GM04504 (cell line): Measurements from ENCODE around the gene DNAH10.
A peak's percentile ranks its signal among the peaks of the same experiment; 100 is the strongest.
"Not testable (repeated sequence)": the region's sequence is repeated elsewhere in the genome, so short reads cannot be mapped to it uniquely, and the experiment has no call there.

Experiments used
- DNase-seq: peaks from one replicate; pipeline ENCODE4 v3.0.0-alpha.2; 2012; ENCODE audit warnings: low read depth

DNAH10 gene

DNA sequence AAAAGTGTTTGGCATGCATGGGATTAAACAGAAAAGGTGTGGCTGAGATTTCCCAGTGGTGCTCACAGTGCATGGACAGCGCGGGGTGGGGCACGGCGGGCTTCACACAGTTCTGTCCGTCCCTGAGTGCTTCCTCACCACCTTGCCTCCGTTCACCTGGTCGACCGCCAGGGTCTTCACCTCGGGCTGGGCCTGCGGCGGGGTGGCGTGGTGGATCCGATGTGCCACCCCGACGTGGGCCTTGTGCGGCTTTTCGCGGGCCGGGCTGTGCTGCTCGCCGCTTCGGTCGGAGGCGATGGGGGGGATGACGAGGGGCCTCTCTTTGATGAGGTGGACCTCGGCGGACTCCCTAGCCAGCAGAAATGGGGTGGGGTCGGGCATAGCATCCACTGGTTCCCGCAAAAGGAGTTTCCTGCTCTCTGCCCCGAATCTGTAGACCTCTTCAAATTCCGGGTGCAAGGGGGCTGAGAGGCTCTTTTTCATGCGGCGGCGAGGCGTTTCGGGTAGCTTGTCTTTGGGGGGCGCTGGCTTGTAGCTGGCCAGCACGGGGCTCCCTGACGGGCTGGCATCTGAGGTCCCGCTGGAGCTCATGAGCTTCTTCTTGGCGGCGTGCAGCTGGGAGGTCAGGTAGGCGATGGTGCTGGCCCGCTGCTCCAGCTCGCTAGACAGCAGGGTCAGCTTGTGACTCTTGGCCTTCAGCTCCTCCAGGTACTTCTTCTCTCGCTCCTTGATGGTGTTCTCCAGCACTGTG lies 175.0 kb downstream of the DNAH10 start:
- no peak for DNase-seq

DNA sequence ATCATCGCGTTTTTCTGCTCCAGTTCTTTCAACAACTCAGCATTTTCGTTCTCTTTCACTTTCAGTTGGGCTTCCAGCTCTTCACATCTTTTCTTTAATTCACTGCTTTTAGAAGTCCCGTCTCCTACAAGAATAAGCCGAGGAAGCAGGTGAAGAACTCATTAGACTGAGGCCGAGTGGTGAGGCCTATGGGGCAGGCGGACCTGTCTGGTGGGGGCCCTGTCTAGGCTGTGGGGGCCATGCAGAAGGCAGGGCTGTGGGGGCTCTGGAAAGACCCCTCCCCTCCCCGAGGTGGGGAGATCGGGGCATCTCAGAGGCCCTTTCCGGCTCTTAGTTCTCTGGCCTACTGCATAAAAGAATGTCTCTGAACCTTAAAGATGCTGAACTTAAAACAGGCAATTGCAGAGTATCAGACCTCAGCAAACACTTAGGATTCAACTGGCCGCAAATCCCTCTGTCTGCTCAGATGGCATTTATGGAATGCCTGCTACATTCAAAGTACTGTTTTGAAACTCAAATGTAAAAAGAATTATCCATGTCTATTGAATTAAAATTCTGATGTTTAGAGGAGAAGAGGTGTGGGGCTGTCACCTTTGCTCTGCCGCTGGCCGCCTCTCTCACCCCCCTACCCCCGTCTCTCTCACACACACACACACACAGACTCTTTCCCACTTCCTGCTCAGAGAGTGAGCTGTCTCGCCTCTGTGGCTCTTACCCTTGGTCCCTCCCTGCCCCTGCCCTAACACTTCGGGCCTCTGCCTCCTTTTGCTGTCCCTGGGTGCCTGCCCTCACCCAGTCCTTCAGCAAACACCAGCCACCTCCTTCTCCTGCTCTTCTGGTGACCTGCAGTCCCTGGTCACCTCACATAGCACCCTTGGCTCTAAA lies 175.8 kb downstream of the DNAH10 start:
- no peak for DNase-seq

- no peak for DNase-seq
Observed at GRCh38 chr12:123938679-123939480, 176.8 kb downstream of the DNAH10 start.

DNA sequence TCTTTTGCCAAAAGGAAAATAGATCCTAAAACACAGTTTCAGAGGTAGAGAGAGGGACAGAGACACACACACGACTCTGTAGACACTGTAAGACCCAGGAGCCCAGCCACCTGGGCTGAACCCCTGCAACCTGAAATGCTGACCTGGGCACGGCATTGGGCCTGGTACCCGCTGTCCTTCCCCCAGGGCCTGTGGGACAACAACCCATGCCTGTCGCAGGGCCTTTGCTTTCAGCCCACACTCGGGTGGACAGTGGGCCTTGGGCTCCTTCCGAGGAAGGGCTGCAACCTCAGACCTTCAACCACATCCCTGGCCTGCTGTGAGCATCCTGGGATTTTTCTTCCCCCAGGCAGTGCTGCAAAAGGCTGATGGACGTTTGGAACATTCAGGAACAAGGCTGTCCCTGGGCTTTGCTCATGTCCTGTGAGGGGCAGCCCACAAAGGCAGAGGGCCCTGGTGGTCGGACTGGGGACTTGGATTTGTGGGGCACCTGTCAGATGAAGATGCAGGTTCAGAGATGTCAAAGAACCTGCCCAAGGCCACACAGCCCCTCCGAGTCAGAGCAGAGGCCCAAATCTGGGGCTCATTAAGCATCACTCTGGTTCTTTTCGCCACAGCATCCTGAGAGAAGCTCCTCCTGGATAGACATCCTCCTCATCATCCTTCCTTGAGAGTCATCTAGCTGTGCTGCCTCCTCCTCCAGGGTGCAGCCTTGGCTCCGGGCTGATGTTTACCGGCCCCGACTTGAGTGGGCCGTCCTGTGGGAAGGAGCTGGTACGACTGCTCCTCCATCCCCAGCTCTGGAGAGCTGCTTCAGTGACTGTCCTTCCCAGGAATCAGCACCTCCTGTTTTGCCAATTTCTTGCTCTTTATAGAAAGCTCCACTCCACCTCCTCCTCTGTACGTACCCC lies 177.9 kb downstream of the DNAH10 start:
- DNase-seq = no peak

GRCh38 chr12:123940627-123940966 lies 178.5 kb downstream of the DNAH10 start:
- DNase-seq = no peak

- DNase-seq = no peak
Observed at GRCh38 chr12:123941000-123941399, 178.9 kb downstream of the DNAH10 start.

DNA sequence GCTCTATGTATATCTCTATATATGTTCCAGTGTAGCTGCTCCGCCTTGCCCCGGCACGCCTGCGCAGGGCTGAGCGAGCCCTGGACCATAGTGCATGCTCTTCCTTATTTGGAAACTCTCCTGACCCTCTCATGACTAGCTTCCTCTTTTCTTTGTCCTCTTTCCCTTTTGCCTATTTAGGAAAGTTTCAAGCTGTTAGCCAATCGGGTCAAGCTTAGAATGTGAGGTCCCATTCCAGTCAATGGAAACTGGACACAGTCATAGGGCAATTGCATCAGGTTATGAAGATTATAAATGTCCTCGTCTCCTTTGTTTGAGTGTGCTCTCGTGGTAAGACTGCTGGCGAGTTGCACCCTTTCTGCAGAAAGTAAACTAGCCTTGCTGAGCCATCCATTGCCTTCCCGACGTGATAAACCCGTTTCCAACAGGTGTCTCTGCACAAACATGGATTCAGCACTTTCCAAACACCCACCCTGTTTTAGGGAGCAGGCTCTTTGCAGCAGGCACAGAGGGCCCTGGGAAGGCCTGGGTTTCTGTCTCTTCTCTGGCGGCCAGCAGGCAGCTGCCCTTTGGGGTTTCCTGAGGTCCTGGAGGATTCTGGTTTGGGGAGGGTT lies 179.6 kb downstream of the DNAH10 start:
- no peak for DNase-seq

GRCh38 chr12:123942238-123942653 lies 180.1 kb downstream of the DNAH10 start:
- DNase-seq = peak; percentile 48

- DNase-seq = no peak
Observed at GRCh38 chr12:123942911-123943648, 181.0 kb downstream of the DNAH10 start.

DNA sequence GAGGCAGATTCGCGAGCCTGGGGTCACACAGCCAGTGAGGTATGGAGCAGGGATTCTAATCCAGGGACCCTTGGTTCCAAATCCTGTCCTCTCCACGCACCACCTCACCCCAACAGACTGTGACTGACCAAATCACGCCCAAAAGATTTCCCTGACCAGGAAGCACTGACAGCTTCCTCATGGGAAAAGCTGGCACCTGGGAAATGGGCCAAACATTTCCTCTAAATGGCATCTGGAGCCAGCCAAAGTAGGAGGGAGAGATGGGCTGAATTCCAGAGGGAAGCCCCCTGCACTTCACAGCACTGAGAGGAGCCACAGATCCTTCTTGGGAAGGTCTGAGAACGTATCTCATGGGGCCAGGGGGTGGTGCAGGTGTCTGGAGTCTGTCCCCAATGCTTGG lies 181.7 kb downstream of the DNAH10 start:
- no peak for DNase-seq

DNA sequence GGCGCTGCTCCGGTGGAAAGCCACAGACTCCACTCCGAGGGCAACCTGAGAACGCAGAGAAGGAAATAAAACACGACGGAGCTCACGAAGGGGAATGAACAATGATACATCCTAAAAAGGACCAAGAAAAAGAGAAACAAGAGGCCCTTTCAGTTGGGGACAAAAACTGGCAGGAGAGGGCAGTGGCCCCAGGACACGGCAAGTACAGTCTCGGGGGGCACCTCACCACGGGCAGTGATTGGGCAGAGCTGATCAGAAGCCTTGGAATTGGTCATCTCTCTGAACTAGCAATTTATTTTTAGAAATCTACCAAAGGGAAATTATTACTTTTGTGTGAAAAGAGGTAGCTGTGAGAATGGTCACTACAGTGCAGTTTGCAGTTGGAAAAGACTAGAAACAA lies 182.6 kb downstream of the DNAH10 start:
- no peak for DNase-seq

DNA sequence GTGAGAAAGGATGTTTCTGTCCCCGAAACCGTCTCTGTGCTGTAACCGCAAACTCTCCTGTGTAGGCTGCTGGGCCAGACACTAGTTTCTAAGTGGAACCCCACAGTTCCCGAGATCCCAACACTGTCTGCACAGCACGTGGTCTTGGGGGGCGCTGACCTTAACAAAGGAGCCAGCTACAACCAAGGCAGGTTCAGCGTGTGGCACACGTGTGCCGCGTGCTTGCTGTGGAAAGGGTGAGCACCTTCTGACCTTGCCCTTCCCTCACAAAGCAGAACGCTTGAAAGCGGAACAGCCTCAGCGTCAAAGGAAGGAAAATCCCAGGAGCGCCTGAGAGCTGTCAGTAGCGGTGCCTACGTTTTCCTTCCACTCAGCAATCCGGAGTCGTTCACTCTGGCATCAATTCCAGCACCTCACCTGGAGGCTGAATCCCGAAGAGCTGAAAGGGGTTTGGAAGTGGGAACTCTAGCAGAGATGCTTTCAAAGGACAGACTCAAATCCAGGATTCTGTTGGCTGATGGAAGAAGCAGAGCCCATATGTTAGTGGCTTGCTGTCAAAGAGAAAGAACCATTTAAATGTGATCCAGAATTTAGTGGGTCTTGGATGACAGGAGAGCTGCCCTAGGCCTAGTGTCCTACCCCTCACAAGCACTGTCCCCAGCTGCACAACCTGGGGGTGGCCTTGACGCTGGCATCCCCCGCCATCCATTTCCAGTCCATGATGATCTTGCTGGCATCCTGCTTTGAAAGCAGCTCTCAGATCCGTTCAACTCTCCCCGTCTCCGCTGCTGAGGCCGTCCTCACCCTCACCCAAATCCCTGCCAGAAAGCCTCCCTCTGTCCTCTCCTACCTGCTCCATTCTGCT lies 183.4 kb downstream of the DNAH10 start:
- DNase-seq = no peak

- no peak for DNase-seq
Observed at GRCh38 chr12:123946152-123946515, 184.0 kb downstream of the DNAH10 start.

- DNase-seq = not testable (repeated sequence)
Observed at GRCh38 chr12:123946516-123947505, 184.7 kb downstream of the DNAH10 start.

GRCh38 chr12:123947531-123947930 lies 185.4 kb downstream of the DNAH10 start:
- not testable (repeated sequence) for DNase-seq

- DNase-seq = no peak
Observed at GRCh38 chr12:123948401-123948795, 186.3 kb downstream of the DNAH10 start.

DNA sequence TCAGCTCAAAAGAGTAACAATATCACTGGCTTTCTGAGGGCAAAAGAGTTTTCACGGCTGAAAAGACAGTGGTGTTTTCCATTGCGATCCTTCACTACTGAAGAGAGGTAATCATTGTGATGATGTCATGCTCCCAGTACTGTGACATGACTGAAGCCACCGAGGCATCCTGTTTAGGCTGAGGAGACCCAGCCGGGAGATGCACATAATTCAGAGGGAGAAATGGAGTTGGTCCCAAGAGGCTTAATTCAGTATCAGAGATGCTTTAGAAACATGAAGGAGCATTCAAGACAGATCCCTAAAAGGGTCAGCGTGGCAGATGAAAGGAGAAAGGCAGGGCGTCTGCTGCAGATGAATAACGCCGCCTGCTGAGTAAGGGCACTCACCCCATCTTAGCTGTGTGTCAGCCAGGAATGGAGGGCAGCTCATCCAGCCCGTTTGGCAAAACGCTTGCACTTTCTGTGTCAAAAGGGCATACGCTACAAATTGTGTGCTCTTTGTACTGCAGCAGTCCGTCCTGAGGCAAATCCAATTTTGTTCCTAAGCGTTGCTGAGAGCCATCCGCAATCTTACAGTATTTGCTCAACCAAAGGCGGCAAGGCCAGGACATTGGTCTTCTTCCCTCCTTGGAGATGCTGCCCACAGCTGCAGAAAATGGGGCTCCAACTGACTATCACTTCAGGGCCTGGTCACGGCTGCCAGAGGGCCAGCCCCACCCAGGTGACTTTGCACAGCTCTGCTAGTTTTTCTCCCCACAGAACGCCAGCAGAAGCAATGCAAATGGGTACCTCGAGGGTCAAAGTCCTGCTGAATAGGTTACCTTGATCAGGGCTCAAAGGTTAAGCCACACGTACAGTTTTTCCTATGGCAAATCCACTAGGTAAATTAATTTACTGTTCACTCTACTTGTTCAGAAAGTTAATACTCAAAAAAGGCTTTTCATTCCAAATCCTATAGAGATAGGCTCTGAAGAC lies 187.0 kb downstream of the DNAH10 start:
- DNase-seq = no peak
